H1 (cell line): ENCODE data around the gene CD8B2. TPM values are rescaled to one million over a fixed set of nuclear protein-coding genes. Genes with fewer than 3 reads are reported as not detected.

Experiments
- CTCF ChIA-PET: fragments of 300-600 bp; sonication (Branson Sonifier 250); formaldehyde crosslinking; loops from one replicate; lab custom pipeline; 2021; ENCODE audit not compliant: partially characterized antibody; lab: Charles Lee
- POLR2A ChIA-PET: fragments of 300-600 bp; sonication (Branson Sonifier 250); formaldehyde crosslinking; loops from one replicate; lab custom pipeline; 2021; ENCODE audit warnings: inconsistent platforms; ENCODE audit not compliant: partially characterized antibody; lab: Charles Lee
- DNase-seq, 2 experiments: peaks; one replicate each; pipeline versions ENCODE4 v3.0.0 to v3.0.0-alpha.2; 2010 to 2022; ENCODE audit warnings: low spot score in 2 of 2, low read depth in 1 of 2, mixed read lengths in 1 of 2
- FAIRE-seq: peaks from 2 replicates; lab custom pipeline; 2011; peaks lifted over from hg19 to GRCh38; lab: Jason Lieb, UNC
- H2AFZ ChIP-seq: 2 replicates; pipeline ENCODE4 v1.8.1; 2012; ENCODE audit warnings: low read length, inconsistent platforms
- H2AK5ac ChIP-seq: 2 replicates; pipeline ENCODE4 v1.6.1; 2013; ENCODE audit warnings: low read depth, low read length
- H2BK120ac ChIP-seq: replicated peaks from 2 replicates; pipeline ENCODE3; 2013; ENCODE audit warnings: low read depth, low read length, inconsistent platforms
- H2BK12ac ChIP-seq: 2 replicates; pipeline ENCODE4 v1.6.1; 2013; ENCODE audit warnings: low read depth, low read length
- H2BK15ac ChIP-seq: 2 replicates; pipeline ENCODE4 v1.6.1; 2013; ENCODE audit warnings: low read length
- H2BK20ac ChIP-seq: 2 replicates; pipeline ENCODE4 v1.6.1; 2013; ENCODE audit warnings: low read length
- H2BK5ac ChIP-seq: 2 replicates; pipeline ENCODE4 v1.6.1; 2013; ENCODE audit warnings: low read depth, low read length
- H3K14ac ChIP-seq: 2 replicates; pipeline ENCODE4 v1.6.1; 2013; ENCODE audit warnings: inconsistent platforms; ENCODE audit not compliant: insufficient read length
- H3K18ac ChIP-seq: 2 replicates; pipeline ENCODE4 v1.6.1; 2013; ENCODE audit warnings: low read length; ENCODE audit errors: extremely low read depth
- H3K23ac ChIP-seq: 2 replicates; pipeline ENCODE4 v1.6.1; 2013; ENCODE audit warnings: inconsistent platforms; ENCODE audit not compliant: insufficient read length
- H3K23me2 ChIP-seq: 2 replicates; pipeline ENCODE4 v1.6.1; 2013; ENCODE audit warnings: low read depth, low read length
- H3K27ac ChIP-seq: 2 replicates; pipeline ENCODE4 v1.6.1; 2011; ENCODE audit warnings: low read depth, low read length, inconsistent platforms
- H3K27me3 ChIP-seq, 4 experiments: replicated peaks in 1 of 4; 1 replicate in 1 of 4; 2 replicates in 3 of 4; pipeline versions ENCODE4 v1.6.1 to v1.8.1; 2011 to 2013; ENCODE audit warnings: low read length in 3 of 4, mild to moderate bottlenecking in 3 of 4, inconsistent platforms in 2 of 4, mixed read lengths in 2 of 4, moderate library complexity in 1 of 4; ENCODE audit not compliant: control insufficient read depth in 3 of 4, insufficient read depth in 3 of 4; ENCODE audit errors: extremely low read depth in 1 of 4
- H3K36me3 ChIP-seq, 4 experiments: 2 replicates each; pipeline versions ENCODE4 v1.6.1 to v1.8.1; 2011 to 2013; ENCODE audit warnings: mild to moderate bottlenecking in 4 of 4, low read length in 3 of 4, moderate library complexity in 2 of 4, control low read depth in 1 of 4, inconsistent platforms in 1 of 4; ENCODE audit not compliant: insufficient read depth in 4 of 4, control insufficient read depth in 2 of 4
- H3K4ac ChIP-seq: replicated peaks from 2 replicates; pipeline ENCODE3; 2013; ENCODE audit warnings: low read length, low read depth, mixed read lengths, inconsistent platforms; ENCODE audit not compliant: insufficient read length
- H3K4me1 ChIP-seq, 4 experiments: replicated peaks in 1 of 4; 1 replicate in 1 of 4; 2 replicates in 3 of 4; pipeline versions ENCODE4 v1.6.1 to v1.8.1; 2011 to 2013; ENCODE audit warnings: low read length in 3 of 4, inconsistent platforms in 2 of 4, mixed read lengths in 1 of 4; ENCODE audit not compliant: insufficient read depth in 4 of 4, control insufficient read depth in 3 of 4
- H3K4me2 ChIP-seq, 2 experiments: 2 replicates each; pipeline versions ENCODE4 v1.6.1 to v1.8.1; 2011 to 2013; ENCODE audit warnings: low read depth in 2 of 2, low read length in 2 of 2, control low read depth in 1 of 2, inconsistent platforms in 1 of 2, mild to moderate bottlenecking in 1 of 2; ENCODE audit not compliant: insufficient read depth in 1 of 2
- H3K4me3 ChIP-seq, 4 experiments: fragments of 200-600, 300-600 bp in 1 of 4; sonication (generic), shearing (Covaris generic), sonication (Bioruptor Twin) in 1 of 4; 2 replicates each; pipeline versions ENCODE4 v1.5.1 to v1.8.1; 2011 to 2016; ENCODE audit warnings: low read length in 4 of 4, low read depth in 3 of 4, control low read depth in 2 of 4, inconsistent platforms in 2 of 4, mild to moderate bottlenecking in 2 of 4, mixed read lengths in 1 of 4, moderate library complexity in 1 of 4; ENCODE audit not compliant: insufficient read depth in 2 of 4; ENCODE audit errors: extremely low read depth in 1 of 4
- H3K56ac ChIP-seq: replicated peaks from 2 replicates; pipeline ENCODE3; 2013; ENCODE audit warnings: low read depth, mild to moderate bottlenecking, mixed read lengths, low read length, inconsistent platforms; ENCODE audit not compliant: insufficient read length
- H3K79me1 ChIP-seq: 2 replicates; pipeline ENCODE4 v1.6.1; 2013; ENCODE audit warnings: low read depth, low read length, control low read depth
- H3K79me2 ChIP-seq, 2 experiments: 2 replicates each; pipeline versions ENCODE4 v1.6.1 to v1.8.1; 2012 to 2013; ENCODE audit warnings: low read length in 2 of 2, mild to moderate bottlenecking in 2 of 2, inconsistent platforms in 1 of 2; ENCODE audit not compliant: insufficient read depth in 2 of 2, control insufficient read depth in 1 of 2
- H3K9ac ChIP-seq, 4 experiments: replicated peaks in 1 of 4; 1 replicate in 1 of 4; 2 replicates in 3 of 4; pipeline versions ENCODE4 v1.6.1 to v1.8.1; 2011 to 2013; ENCODE audit warnings: low read depth in 3 of 4, low read length in 3 of 4, control low read depth in 2 of 4, mild to moderate bottlenecking in 2 of 4, moderate library complexity in 2 of 4, inconsistent platforms in 1 of 4; ENCODE audit errors: extremely low read depth in 1 of 4
- H3K9me3 ChIP-seq, 2 experiments: 2 replicates each; pipeline versions ENCODE4 v1.6.1 to v1.8.1; 2012 to 2013; ENCODE audit warnings: mild to moderate bottlenecking in 2 of 2, moderate library complexity in 2 of 2, control low read depth in 1 of 2, inconsistent platforms in 1 of 2, low read depth in 1 of 2, low read length in 1 of 2, mixed read lengths in 1 of 2; ENCODE audit not compliant: insufficient read depth in 2 of 2
- H4K20me1 ChIP-seq, 2 experiments: replicated peaks in 1 of 2; 2 replicates each; pipeline versions ENCODE3 to v1.8.1; 2011 to 2013; ENCODE audit warnings: inconsistent platforms in 2 of 2, low read length in 2 of 2, mild to moderate bottlenecking in 1 of 2; ENCODE audit not compliant: insufficient read depth in 2 of 2, control insufficient read depth in 1 of 2
- H4K5ac ChIP-seq: 2 replicates; pipeline ENCODE4 v1.6.1; 2013; ENCODE audit warnings: low read length, low read depth, mixed read lengths, inconsistent platforms; ENCODE audit not compliant: insufficient read length
- H4K8ac ChIP-seq: 2 replicates; pipeline ENCODE4 v1.8.0; 2013; ENCODE audit warnings: mild to moderate bottlenecking, moderate library complexity, low read length, inconsistent platforms; ENCODE audit not compliant: insufficient read depth; ENCODE audit errors: extremely low read depth
- H4K91ac ChIP-seq: replicated peaks from 2 replicates; pipeline ENCODE3; 2013; ENCODE audit warnings: low read length, mixed read lengths, inconsistent platforms; ENCODE audit not compliant: insufficient read length
- BACH1 ChIP-seq: IDR thresholded peaks from 2 replicates; pipeline ENCODE4 v1.6.1; 2012; ENCODE audit warnings: low read length, improper control_type of control experiment
- CEBPB ChIP-seq: IDR thresholded peaks from 2 replicates; pipeline ENCODE4 v1.6.1; 2012; ENCODE audit warnings: low read depth, low read length
- CHD2 ChIP-seq: IDR thresholded peaks from 2 replicates; pipeline ENCODE4 v1.6.1; 2012; ENCODE audit warnings: low read length, improper control_type of control experiment
- CREB1 ChIP-seq: IDR thresholded peaks from 2 replicates; pipeline ENCODE4 v1.6.1; 2012; ENCODE audit warnings: inconsistent platforms
- CTBP2 ChIP-seq: IDR thresholded peaks from 2 replicates; pipeline ENCODE4 v1.7.0; 2011; ENCODE audit warnings: borderline replicate concordance, mild to moderate bottlenecking, moderate library complexity, mixed read lengths, low read length; ENCODE audit not compliant: insufficient read depth, insufficient read length
- GABPA ChIP-seq: IDR thresholded peaks from 2 replicates; pipeline ENCODE4 v1.6.1; 2011; ENCODE audit warnings: mild to moderate bottlenecking, low read length, moderate library complexity, borderline replicate concordance; ENCODE audit not compliant: insufficient read depth
- MAFK ChIP-seq: IDR thresholded peaks from 2 replicates; pipeline ENCODE4 v1.6.1; 2012; ENCODE audit warnings: low read depth, mild to moderate bottlenecking, improper control_type of control experiment, low read length
- POLR2A ChIP-seq, 2 experiments: IDR thresholded peaks; 1 replicate in 1 of 2; 2 replicates in 1 of 2; pipeline ENCODE4 v1.6.1; 2011; ENCODE audit warnings: low read depth in 2 of 2, low read length in 2 of 2, mild to moderate bottlenecking in 2 of 2; ENCODE audit errors: control extremely low read depth in 1 of 2
- RBBP5 ChIP-seq: IDR thresholded peaks from 2 replicates; pipeline ENCODE4 v1.7.1; 2012; ENCODE audit warnings: low read depth, mild to moderate bottlenecking, inconsistent platforms, low read length, moderate library complexity, borderline replicate concordance
- SP2 ChIP-seq: IDR thresholded peaks from 2 replicates; pipeline ENCODE4 v1.6.1; 2012; ENCODE audit warnings: mild to moderate bottlenecking, low read length, inconsistent platforms
- TBP ChIP-seq: IDR thresholded peaks from 2 replicates; pipeline ENCODE4 v1.6.1; 2011; ENCODE audit warnings: low read depth, low read length, improper control_type of control experiment
- TEAD4 ChIP-seq: IDR thresholded peaks from 2 replicates; pipeline ENCODE4 v1.6.1; 2012; ENCODE audit warnings: low read depth, low read length, inconsistent platforms, mixed read lengths
- USF2 ChIP-seq: IDR thresholded peaks from 2 replicates; pipeline ENCODE4 v1.6.1; 2011; ENCODE audit warnings: low read length, improper control_type of control experiment
- WGBS, 2 experiments: shearing (Covaris generic) in 1 of 2; methylation state at CpG; one replicate each; pipeline versions ENCODE4 v1.1.6 to v1.1.7; 2013 to 2015; ENCODE audit warnings: low lambda C conversion rate in 2 of 2, mixed read lengths in 2 of 2, inconsistent platforms in 1 of 2, low coverage in 1 of 2, missing lambda C conversion rate in 1 of 2; ENCODE audit not compliant: insufficient replicate concordance in 2 of 2, insufficient coverage in 1 of 2, insufficient read length in 1 of 2; ENCODE audit errors: extremely low coverage in 1 of 2, missing lambda C conversion rate in 1 of 2; 5-methylcytosine and 5-hydroxymethylcytosine counted together
- polyA plus RNA-seq, 7 experiments: library from polyadenylated mRNA; depleted of rRNA in 3 of 7; stranded (reverse) in 5 of 7; unstranded in 2 of 7; fragments of >200 nt in 5 of 7; fragments of 200-250 nt in 2 of 7; gene quantifications; 1 replicate in 5 of 7; 2 replicates in 1 of 7; 4 replicates in 1 of 7; pipeline versions ENCODE4 v1.2.1 to v1.2.3, GENCODE V29; 2011 to 2013; ENCODE audit warnings: missing spikeins in 2 of 7, mixed read lengths in 2 of 7
- total RNA-seq: library from RNA; stranded (reverse); fragmentation: NEBNext Ultra II Directional; extraction: Animal tissue kit (Norgen Biotek cat#: 25700); gene quantifications from 2 replicates; pipeline ENCODE4 v1.2.1, GENCODE V29; 2021

The CD8B2 gene
- total and polyA plus RNA-seq, 2 of the 8 experiments (the other 6 are each of a cell fraction or from before 2014, with no cell fraction given), result 0.03 TPM; not detected in 1

- H2BK120ac ChIP-seq, result no peak overlapping the region
- no peaks in the 10 kb centered on the region for H4K20me1 ChIP-seq
- H3K4me3 ChIP-seq, result no peak overlapping the region
- H3K27me3 ChIP-seq, result no peaks in the 10 kb centered on the region
- no peaks in the 10 kb centered on the region for H3K36me3 ChIP-seq
- H2BK20ac ChIP-seq, result no peak overlapping the region
- H2BK15ac ChIP-seq, result no peak overlapping the region
- H3K9me3 ChIP-seq, result no peaks in the 10 kb centered on the region
- H4K5ac ChIP-seq, result no peak overlapping the region
- no peak overlapping the region for H3K9ac ChIP-seq
- no peak for FAIRE-seq
- no peak overlapping the region for H3K23ac ChIP-seq
- no peak overlapping the region for H4K91ac ChIP-seq
- H2BK12ac ChIP-seq, result no peak overlapping the region
- H3K4ac ChIP-seq, result no peak overlapping the region
- WGBS, 2 experiments, result 93% methylated on average over 4 of the region's 4 CpGs; no CpG with 5 or more reads in 1 of the 2 experiments
- H3K4me1 ChIP-seq, result no peaks in the 10 kb centered on the region
- no peaks in the 10 kb centered on the region for H3K79me2 ChIP-seq
- POLR2A ChIA-PET, result no interaction called here
- H3K23me2 ChIP-seq, result no peaks in the 10 kb centered on the region
- H3K18ac ChIP-seq, result no peak overlapping the region
- CTCF ChIA-PET, result interaction anchor here (0.5 to 2.5 kb wide), 5 partner anchors 29 to 432 kb away, joined by 3 to 6 read pairs (median 3); no protein-coding TSS in a partner anchor
- no peak overlapping the region for H3K14ac ChIP-seq
- H3K27ac ChIP-seq, result no peak overlapping the region
- H2BK5ac ChIP-seq, result no peak overlapping the region
- H3K56ac ChIP-seq, result no peak overlapping the region
- H4K8ac ChIP-seq, result no peak overlapping the region; the same call in 1 of the 2 replicates
- H3K79me1 ChIP-seq, result no peaks in the 10 kb centered on the region
- H2AFZ ChIP-seq, result no peak overlapping the region
- H3K4me2 ChIP-seq, result no peak overlapping the region
- H2AK5ac ChIP-seq, result no peak overlapping the region
- DNase-seq, result no peak
- TF ChIP-seq RBBP5 (no peak), POLR2A (IDR thresholded peaks at IDR 0.05; ENCODE audit: control extremely low read depth in 1 of 2, low read depth in 2 of 2, low read length in 2 of 2) (no peak), CTBP2 (no peak), GABPA (no peak), CREB1 (no peak), CEBPB (no peak), MAFK (no peak), USF2 (no peak), SP2 (no peak), BACH1 (no peak), CHD2 (no peak), TEAD4 (no peak), TBP (no peak)
These were observed 49.9 kb downstream of the CD8B2 start for GRCh38 chr2:106537047-106537446.
